Type B pancreatic cell (in vitro differentiated cells): ENCODE results near the gene LDLR. TPM values are rescaled to one million over a fixed set of nuclear protein-coding genes. Genes with fewer than 3 reads are reported as not detected.
"Not testable (repeated sequence)": the region's sequence is repeated elsewhere in the genome, so short reads cannot be mapped to it uniquely, and the experiment has no call there.

Experiments used
- DNase-seq: peaks from one replicate; pipeline ENCODE4 v3.0.0; 2021; ENCODE audit warnings: mixed read lengths; ENCODE audit not compliant: unreplicated experiment; ENCODE audit errors: extremely low spot score
- H3K27ac Mint-ChIP-seq: 2 replicates; pipeline ENCODE4 v1.8.0; 2021; ENCODE audit warnings: mild to moderate bottlenecking, mixed read lengths
- H3K27me3 Mint-ChIP-seq: 2 replicates; pipeline ENCODE4 v1.8.0; 2021; ENCODE audit warnings: mixed read lengths
- H3K36me3 Mint-ChIP-seq: 2 replicates; pipeline ENCODE4 v1.8.0; 2021; ENCODE audit warnings: mixed read lengths
- H3K4me1 Mint-ChIP-seq: one replicate; pipeline ENCODE4 v1.8.0; 2021; ENCODE audit warnings: mixed read lengths; ENCODE audit not compliant: unreplicated experiment
- H3K4me3 Mint-ChIP-seq: 2 replicates; pipeline ENCODE4 v1.8.0; 2021; ENCODE audit warnings: mild to moderate bottlenecking, mixed read lengths
- H3K9me3 Mint-ChIP-seq: 2 replicates; pipeline ENCODE4 v1.8.0; 2021; ENCODE audit warnings: mixed read lengths
- CTCF ChIP-seq: fragments of 200-600 bp; sonication (generic); conservative IDR thresholded peaks from 2 replicates; pipeline ENCODE4 v1.5.0; 2021; ENCODE audit warnings: antibody characterized with exemption, mild to moderate bottlenecking
- total RNA-seq: library from RNA; stranded (reverse); gene quantifications from 2 replicates; pipeline ENCODE4 v1.2.1, GENCODE V29; 2021; ENCODE audit warnings: low replicate concordance

The LDLR gene
- total RNA-seq, 1 donor from 2014 or later = 67.4 TPM

- H3K27me3 Mint-ChIP-seq = no peaks in the 10 kb centered on the region
- H3K4me1 Mint-ChIP-seq = peaks cover 14% of the 10 kb centered on the region
- TF ChIP-seq CTCF = no peak
- H3K9me3 Mint-ChIP-seq = no peaks in the 10 kb centered on the region
- no peak for DNase-seq
- H3K36me3 Mint-ChIP-seq = peaks cover under 1% of the 10 kb centered on the region
- no peak overlapping the region for H3K27ac Mint-ChIP-seq
- no peak overlapping the region for H3K4me3 Mint-ChIP-seq
Observed at GRCh38 chr19:11151181-11151580, 61.9 kb downstream of the LDLR start.

GRCh38 chr19:11152318-11153062 lies 63.2 kb downstream of the LDLR start:
- peak overlapping the region; percentile 21 for H3K4me3 Mint-ChIP-seq
- H3K27ac Mint-ChIP-seq = peak overlapping the region; percentile 30
- H3K36me3 Mint-ChIP-seq = no peaks in the 10 kb centered on the region
- peaks cover 14% of the 10 kb centered on the region for H3K4me1 Mint-ChIP-seq
- no peaks in the 10 kb centered on the region for H3K9me3 Mint-ChIP-seq
- no peak for DNase-seq
- no peaks in the 10 kb centered on the region for H3K27me3 Mint-ChIP-seq
- no peak for TF ChIP-seq CTCF

- peaks cover 14% of the 10 kb centered on the region for H3K4me1 Mint-ChIP-seq
- no peaks in the 10 kb centered on the region for H3K36me3 Mint-ChIP-seq
- peak overlapping the region; percentile 87 for H3K4me3 Mint-ChIP-seq
- no peaks in the 10 kb centered on the region for H3K9me3 Mint-ChIP-seq
- no peaks in the 10 kb centered on the region for H3K27me3 Mint-ChIP-seq
- DNase-seq = no peak
- H3K27ac Mint-ChIP-seq = peak overlapping the region; percentile 19
- no peak for TF ChIP-seq CTCF
Observed at GRCh38 chr19:11154683-11155047, 65.4 kb downstream of the LDLR start.

- H3K4me1 Mint-ChIP-seq = peaks cover 18% of the 10 kb centered on the region
- H3K9me3 Mint-ChIP-seq = no peaks in the 10 kb centered on the region
- H3K27me3 Mint-ChIP-seq = no peaks in the 10 kb centered on the region
- peak within 1 kb of the TSS; percentile 87 for H3K4me3 Mint-ChIP-seq
- peak; percentile 96 for DNase-seq
- TF ChIP-seq CTCF = no peak
- peak within 1 kb of the TSS; percentile 75 for H3K27ac Mint-ChIP-seq
- no peaks in the 10 kb centered on the region for H3K36me3 Mint-ChIP-seq
Observed at GRCh38 chr19:11155373-11156120, 66.3 kb downstream of the LDLR start, which contains the start of gene SPC24. Gene SPC24 (minus strand): TSS chr19:11155782. CDS start chr19:11155776, 6 bp downstream.

- no peak for DNase-seq
- H3K9me3 Mint-ChIP-seq = no peaks in the 10 kb centered on the region
- H3K27ac Mint-ChIP-seq = no peak overlapping the region
- no peak for TF ChIP-seq CTCF
- peaks cover 4% of the 10 kb centered on the region for H3K4me1 Mint-ChIP-seq
- no peaks in the 10 kb centered on the region for H3K36me3 Mint-ChIP-seq
- H3K27me3 Mint-ChIP-seq = no peaks in the 10 kb centered on the region
- no peak overlapping the region for H3K4me3 Mint-ChIP-seq
Observed at GRCh38 chr19:11159598-11160439, 70.6 kb downstream of the LDLR start.

GRCh38 chr19:11160440-11160768 lies 71.1 kb downstream of the LDLR start:
- H3K27ac Mint-ChIP-seq, H3K4me3 Mint-ChIP-seq, DNase-seq: not testable (repeated sequence)

More at GRCh38 chr19:11160440-11160768, 71.1 kb downstream of the LDLR start:
- H3K4me1 Mint-ChIP-seq, H3K36me3 Mint-ChIP-seq, H3K9me3 Mint-ChIP-seq, H3K27me3 Mint-ChIP-seq: not testable (repeated sequence)
